ENCODE measurements around the gene COL20A1. TPM values are rescaled to one million over a fixed set of nuclear protein-coding genes. Genes with fewer than 3 reads are reported as not detected.

The COL20A1 gene
- total and polyA plus RNA-seq, 2 of the 13 experiments (the other 11 are each of a cell fraction or from before 2014, with no cell fraction given): not detected

GRCh38 chr20:63272105-63273058, 20.6 kb upstream of the COL20A1 start, which contains the start of gene ARFGAP1 (continued):
- TF ChIP-seq NR2F1 (CRISPR knock-in tag; IDR thresholded peaks at IDR 0.05): peak in 1 of 2 experiments; percentile 49; a peak in 1 of 4 replicates
- no peak for TF ChIP-seq ZBTB1 (CRISPR knock-in tag; IDR thresholded peaks at IDR 0.05; ENCODE audit: borderline replicate concordance)
- no peak for TF ChIP-seq RARG (CRISPR knock-in tag; IDR thresholded peaks at IDR 0.05; ENCODE audit: low read depth)
- TF ChIP-seq MATR3 (CRISPR knock-in tag; IDR thresholded peaks at IDR 0.05): no peak
- TF ChIP-seq, protein P1, sequence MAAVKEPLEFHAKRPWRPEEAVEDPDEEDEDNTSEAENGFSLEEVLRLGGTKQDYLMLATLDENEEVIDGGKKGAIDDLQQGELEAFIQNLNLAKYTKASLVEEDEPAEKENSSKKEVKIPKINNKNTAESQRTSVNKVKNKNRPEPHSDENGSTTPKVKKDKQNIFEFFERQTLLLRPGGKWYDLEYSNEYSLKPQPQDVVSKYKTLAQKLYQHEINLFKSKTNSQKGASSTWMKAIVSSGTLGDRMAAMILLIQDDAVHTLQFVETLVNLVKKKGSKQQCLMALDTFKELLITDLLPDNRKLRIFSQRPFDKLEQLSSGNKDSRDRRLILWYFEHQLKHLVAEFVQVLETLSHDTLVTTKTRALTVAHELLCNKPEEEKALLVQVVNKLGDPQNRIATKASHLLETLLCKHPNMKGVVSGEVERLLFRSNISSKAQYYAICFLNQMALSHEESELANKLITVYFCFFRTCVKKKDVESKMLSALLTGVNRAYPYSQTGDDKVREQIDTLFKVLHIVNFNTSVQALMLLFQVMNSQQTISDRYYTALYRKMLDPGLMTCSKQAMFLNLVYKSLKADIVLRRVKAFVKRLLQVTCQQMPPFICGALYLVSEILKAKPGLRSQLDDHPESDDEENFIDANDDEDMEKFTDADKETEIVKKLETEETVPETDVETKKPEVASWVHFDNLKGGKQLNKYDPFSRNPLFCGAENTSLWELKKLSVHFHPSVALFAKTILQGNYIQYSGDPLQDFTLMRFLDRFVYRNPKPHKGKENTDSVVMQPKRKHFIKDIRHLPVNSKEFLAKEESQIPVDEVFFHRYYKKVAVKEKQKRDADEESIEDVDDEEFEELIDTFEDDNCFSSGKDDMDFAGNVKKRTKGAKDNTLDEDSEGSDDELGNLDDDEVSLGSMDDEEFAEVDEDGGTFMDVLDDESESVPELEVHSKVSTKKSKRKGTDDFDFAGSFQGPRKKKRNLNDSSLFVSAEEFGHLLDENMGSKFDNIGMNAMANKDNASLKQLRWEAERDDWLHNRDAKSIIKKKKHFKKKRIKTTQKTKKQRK (IDR thresholded peaks at IDR 0.05; ENCODE audit: low read length): no peak
- TF ChIP-seq KMT2A (CRISPR knock-in tag; IDR thresholded peaks at IDR 0.05): peak; percentile 94; the same call in 1 of the 2 replicates
- TF ChIP-seq, protein P2, sequence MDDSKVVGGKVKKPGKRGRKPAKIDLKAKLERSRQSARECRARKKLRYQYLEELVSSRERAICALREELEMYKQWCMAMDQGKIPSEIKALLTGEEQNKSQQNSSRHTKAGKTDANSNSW (CRISPR knock-in tag; IDR thresholded peaks at IDR 0.05; ENCODE audit: borderline replicate concordance): no peak
- no peak for TF ChIP-seq RFXANK (CRISPR knock-in tag; IDR thresholded peaks at IDR 0.05)
- peak; percentile 80; the same call in 1 of the 2 replicates for TF ChIP-seq FOXC1 (CRISPR knock-in tag; IDR thresholded peaks at IDR 0.05; ENCODE audit: borderline replicate concordance)
- peak; percentile 96 for TF ChIP-seq HDAC1 (CRISPR knock-in tag; IDR thresholded peaks at IDR 0.05)
- TF ChIP-seq, protein P3, sequence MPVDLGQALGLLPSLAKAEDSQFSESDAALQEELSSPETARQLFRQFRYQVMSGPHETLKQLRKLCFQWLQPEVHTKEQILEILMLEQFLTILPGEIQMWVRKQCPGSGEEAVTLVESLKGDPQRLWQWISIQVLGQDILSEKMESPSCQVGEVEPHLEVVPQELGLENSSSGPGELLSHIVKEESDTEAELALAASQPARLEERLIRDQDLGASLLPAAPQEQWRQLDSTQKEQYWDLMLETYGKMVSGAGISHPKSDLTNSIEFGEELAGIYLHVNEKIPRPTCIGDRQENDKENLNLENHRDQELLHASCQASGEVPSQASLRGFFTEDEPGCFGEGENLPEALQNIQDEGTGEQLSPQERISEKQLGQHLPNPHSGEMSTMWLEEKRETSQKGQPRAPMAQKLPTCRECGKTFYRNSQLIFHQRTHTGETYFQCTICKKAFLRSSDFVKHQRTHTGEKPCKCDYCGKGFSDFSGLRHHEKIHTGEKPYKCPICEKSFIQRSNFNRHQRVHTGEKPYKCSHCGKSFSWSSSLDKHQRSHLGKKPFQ (CRISPR knock-in tag; IDR thresholded peaks at IDR 0.05; ENCODE audit: insufficient replicate concordance): no peak
- no peak; the same call in 1 of the 2 replicates for TF ChIP-seq TGIF2 (CRISPR knock-in tag; IDR thresholded peaks at IDR 0.05)
- peak; percentile 78 for TF ChIP-seq KLF6 (CRISPR knock-in tag; IDR thresholded peaks at IDR 0.05)
- peak; percentile 81 for TF ChIP-seq KDM2A (CRISPR knock-in tag; IDR thresholded peaks at IDR 0.05; ENCODE audit: borderline replicate concordance, low read depth)
- TF ChIP-seq ZNF501 (CRISPR knock-in tag; IDR thresholded peaks at IDR 0.05): no peak
- TF ChIP-seq ZNF264 (CRISPR knock-in tag; IDR thresholded peaks at IDR 0.05): no peak; the same call in 1 of the 2 replicates
- peak; percentile 76 for TF ChIP-seq RXRA (CRISPR knock-in tag; IDR thresholded peaks at IDR 0.05)
- TF ChIP-seq ZNF30 (CRISPR knock-in tag; IDR thresholded peaks at IDR 0.05): no peak
- TF ChIP-seq SOX5 (CRISPR knock-in tag; IDR thresholded peaks at IDR 0.05; ENCODE audit: borderline replicate concordance): peak; percentile 17; the same call in 1 of the 2 replicates
- no peak for TF ChIP-seq ZEB1 (IDR thresholded peaks at IDR 0.05; ENCODE audit: insufficient replicate concordance, low read depth)
- TF ChIP-seq ZFP41 (CRISPR knock-in tag; IDR thresholded peaks at IDR 0.05; ENCODE audit: borderline replicate concordance): 0 out of 2 replicates have a peak, but pooled peaks have one; percentile 23
- TF ChIP-seq CHD4 (IDR thresholded peaks at IDR 0.05; ENCODE audit: borderline replicate concordance, low read length): no peak
- TF ChIP-seq SUZ12 (IDR thresholded peaks at IDR 0.05; ENCODE audit: low read depth, low read length): peak; percentile 34; the same call in 1 of the 2 replicates
- peak; percentile 77 for TF ChIP-seq FOXO1 (CRISPR knock-in tag; IDR thresholded peaks at IDR 0.05)
- TF ChIP-seq ZNF567 (CRISPR knock-in tag; IDR thresholded peaks at IDR 0.05; ENCODE audit: borderline replicate concordance): no peak
- no peak for TF ChIP-seq U2AF1 (optimal IDR thresholded peaks at IDR 0.05; ENCODE audit: low read depth, low read length)
